HCT116 (cell line): ENCODE data around the gene WIPI1. TPM values are rescaled to one million over a fixed set of nuclear protein-coding genes. Genes with fewer than 3 reads are reported as not detected.
"Not testable (repeated sequence)": the region's sequence is repeated elsewhere in the genome, so short reads cannot be mapped to it uniquely, and the experiment has no call there.

ENCODE experiments used
- ATAC-seq: fragments of 200-7000 bp; cut with Tn5 transposase; 2 replicates; pipeline ENCODE4 v1.9.1; 2020; ENCODE audit warnings: mild to moderate bottlenecking, moderate library complexity
- BruUV-seq: library from RNA; stranded (reverse); fragments of 400-500 nt; replicated peaks from 2 replicates; lab custom pipeline; 2021; lab: Mats Ljungman, UMichigan
- CTCF ChIA-PET: fragments of 300-600 bp; sonication (Branson Sonifier 250); formaldehyde crosslinking; loops from one replicate; lab custom pipeline; 2021; ENCODE audit warnings: antibody characterized with exemption; lab: Charles Lee
- POLR2A ChIA-PET: fragments of 300-600, 350-600 bp; sonication (Branson Sonifier 250); formaldehyde crosslinking; loops from one replicate; lab custom pipeline; 2021; ENCODE audit warnings: antibody characterized with exemption; lab: Charles Lee
- RAD21 ChIA-PET, 2 experiments: fragments of 300-600 bp; sonication (Branson Sonifier 250); formaldehyde crosslinking; loops; one replicate each; lab custom pipeline; 2023; ENCODE audit warnings: low total read pairs in 2 of 2; ENCODE audit not compliant: uncharacterized antibody in 2 of 2, unreplicated experiment in 2 of 2, low non-redundant PET in 1 of 2; lab: Charles Lee
- DNase-seq: peaks from one replicate; pipeline ENCODE4 v3.0.0-alpha.2; 2010; ENCODE audit warnings: low read depth, low spot score
- H2AFZ ChIP-seq: fragments of 200-600 bp; shearing (Covaris generic), sonication (generic); 2 replicates; pipeline ENCODE4 v1.6.1; 2017; ENCODE audit warnings: low read depth, mixed run types, mixed read lengths, antibody characterized with exemption, low read length; ENCODE audit not compliant: poor library complexity, severe bottlenecking
- H3K27ac ChIP-seq: 2 replicates; pipeline ENCODE4 v1.5.1; 2012; ENCODE audit warnings: low read depth, low read length
- H3K27me3 ChIP-seq: fragments of 200-600 bp; sonication (generic); 2 replicates; pipeline ENCODE4 v1.6.1; 2016; ENCODE audit warnings: mixed run types, low read length, mixed read lengths; ENCODE audit not compliant: insufficient read depth
- H3K36me3 ChIP-seq, 2 experiments: fragments of 200-500 bp in 1 of 2; fragments of 200-600 bp in 1 of 2; sonication (Bioruptor generic) in 1 of 2; sonication (generic) in 1 of 2; 2 replicates each; pipeline versions ENCODE4 v1.5.1 to v1.6.1; 2014 to 2016; ENCODE audit warnings: low read length in 2 of 2, inconsistent platforms in 1 of 2, mixed read lengths in 1 of 2, mixed run types in 1 of 2; ENCODE audit not compliant: insufficient read depth in 2 of 2, control insufficient read depth in 1 of 2
- H3K4me1 ChIP-seq, 2 experiments: fragments of 200-600 bp in 1 of 2; sonication (generic) in 1 of 2; 2 replicates each; pipeline versions ENCODE4 v1.5.1 to v1.6.1; 2012 to 2017; ENCODE audit warnings: low read length in 2 of 2, inconsistent platforms in 1 of 2, mild to moderate bottlenecking in 1 of 2, mixed read lengths in 1 of 2, mixed run types in 1 of 2, moderate library complexity in 1 of 2; ENCODE audit not compliant: insufficient read depth in 2 of 2, control insufficient read depth in 1 of 2
- H3K4me2 ChIP-seq: fragments of 200-600 bp; sonication (generic); 2 replicates; pipeline ENCODE4 v1.6.1; 2017; ENCODE audit warnings: mixed run types, low read length, mixed read lengths
- H3K4me3 ChIP-seq, 2 experiments: fragments of 200-600 bp in 1 of 2; sonication (generic) in 1 of 2; replicated peaks in 1 of 2; 2 replicates each; pipeline ENCODE4 v1.5.1; 2011 to 2016; ENCODE audit warnings: low read length in 2 of 2, control low read depth in 1 of 2, low read depth in 1 of 2, mild to moderate bottlenecking in 1 of 2, mixed read lengths in 1 of 2, mixed run types in 1 of 2
- H3K79me2 ChIP-seq: fragments of 200-600 bp; sonication (generic); 2 replicates; pipeline ENCODE4 v1.6.1; 2017; ENCODE audit warnings: mild to moderate bottlenecking, mixed run types, low read length, moderate library complexity, mixed read lengths; ENCODE audit not compliant: insufficient read depth
- H3K9ac ChIP-seq: fragments of 200-600 bp; sonication (generic); 2 replicates; pipeline ENCODE4 v1.6.1; 2016; ENCODE audit warnings: low read length, mixed read lengths
- H3K9me2 ChIP-seq: fragments of 200-600 bp; sonication (generic), shearing (Covaris generic); 2 replicates; pipeline ENCODE4 v1.6.1; 2017; ENCODE audit warnings: mixed run types, mild to moderate bottlenecking, moderate library complexity; ENCODE audit not compliant: insufficient read depth
- H3K9me3 ChIP-seq, 2 experiments: fragments of 200-500 bp in 1 of 2; fragments of 200-600 bp in 1 of 2; sonication (Bioruptor generic) in 1 of 2; sonication (generic) in 1 of 2; 2 replicates each; pipeline ENCODE4 v1.6.1; 2014 to 2017; ENCODE audit warnings: low read length in 2 of 2, mixed read lengths in 2 of 2, inconsistent platforms in 1 of 2, low read depth in 1 of 2, mild to moderate bottlenecking in 1 of 2, mixed run types in 1 of 2, moderate library complexity in 1 of 2; ENCODE audit not compliant: control insufficient read depth in 1 of 2, insufficient read depth in 1 of 2
- H4K20me1 ChIP-seq: fragments of 200-600 bp; sonication (generic), shearing (Covaris generic); 2 replicates; pipeline ENCODE4 v1.6.1; 2017; ENCODE audit warnings: mixed run types, mild to moderate bottlenecking, moderate library complexity; ENCODE audit not compliant: insufficient read depth
- EGR1 ChIP-seq: IDR thresholded peaks from 2 replicates; pipeline ENCODE4 v1.6.1; 2012; ENCODE audit warnings: low read depth
- EZH2 ChIP-seq: fragments of 200-600 bp; sonication (generic); IDR thresholded peaks from 2 replicates; pipeline ENCODE4 v1.6.1; 2017; ENCODE audit warnings: antibody characterized with exemption, mixed run types
- RAD21 ChIP-seq: IDR thresholded peaks from 2 replicates; pipeline ENCODE4 v1.6.1; 2012; ENCODE audit warnings: low read depth, mild to moderate bottlenecking
- SRF ChIP-seq: IDR thresholded peaks from 2 replicates; pipeline ENCODE4 v1.6.1; 2012; ENCODE audit warnings: low read depth
- YY1 ChIP-seq: IDR thresholded peaks from 2 replicates; pipeline ENCODE4 v1.6.1; 2011; ENCODE audit warnings: low read length, low read depth, moderate library complexity, mild to moderate bottlenecking; ENCODE audit not compliant: insufficient replicate concordance; ENCODE audit errors: extremely low read depth
- intact Hi-C: fragments of 100-400 bp; cut with micrococcal nuclease; formaldehyde crosslinking; loops from 2 replicates; pipeline ENCODE4 v1.10.0; 2022
- total RNA-seq: library from RNA; stranded (reverse); gene quantifications from one replicate; pipeline ENCODE4 v1.2.1, GENCODE V29; 2021; ENCODE audit not compliant: unreplicated experiment
- TF ChIP-seq, protein P1 (sequence below): IDR thresholded peaks from 2 replicates; pipeline ENCODE4 v1.6.1; 2011; ENCODE audit warnings: mild to moderate bottlenecking, low read length, moderate library complexity; ENCODE audit not compliant: insufficient replicate concordance; ENCODE audit errors: extremely low read depth
- TF ChIP-seq, protein P2 (sequence below): IDR thresholded peaks from 2 replicates; pipeline ENCODE4 v1.6.1; 2012

Gene WIPI1
- total RNA-seq, 1 experiment from 2014 or later = 21.5 TPM

DNA sequence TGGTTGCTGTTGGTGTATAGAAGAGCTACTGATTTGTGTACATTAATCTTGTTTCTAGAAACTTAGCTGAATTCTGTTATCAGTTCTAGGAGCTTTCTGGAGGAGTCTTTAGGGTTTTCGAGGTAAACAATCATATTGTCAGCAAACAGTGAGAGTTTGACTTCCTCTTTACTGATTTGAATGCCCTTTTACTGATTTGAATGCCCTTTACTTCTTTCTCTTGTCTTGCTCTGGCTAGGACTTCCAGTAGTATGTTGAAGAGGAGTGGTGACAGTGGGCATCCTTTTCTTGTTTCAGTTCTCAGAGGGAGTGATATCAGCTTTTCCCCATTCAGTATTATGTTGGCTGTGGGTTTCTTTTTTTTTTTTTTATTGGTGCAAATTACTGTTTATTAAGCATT is 49.6 kb downstream of the WIPI1 start:
- CTCF ChIA-PET = interaction anchor here (0.7 kb wide), 1 partner anchor 9 kb away, joined by 4 read pairs; no protein-coding TSS in a partner anchor
- DNase-seq, intact Hi-C loops: not testable (repeated sequence)

DNA sequence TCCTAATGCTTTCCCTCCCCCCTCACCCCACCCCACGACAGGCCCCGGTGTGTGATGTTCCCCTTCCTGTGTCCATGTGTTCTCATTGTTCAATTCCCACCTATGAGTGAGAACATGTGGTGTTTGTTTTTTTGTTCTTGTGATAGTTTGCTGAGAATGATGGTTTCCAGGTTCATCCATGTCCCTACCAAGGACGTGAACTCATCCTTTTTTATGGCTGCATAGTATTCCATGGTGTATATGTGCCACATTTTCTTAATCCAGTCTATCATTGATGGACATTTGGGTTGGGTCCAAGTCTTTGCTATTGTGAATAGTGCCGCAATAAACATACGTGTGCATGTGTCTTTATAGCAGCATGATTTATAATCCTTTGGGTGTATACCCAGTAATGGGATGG is 53.5 kb downstream of the WIPI1 start:
- H3K27me3 ChIP-seq, BruUV-seq, H3K79me2 ChIP-seq, H3K36me3 ChIP-seq, H3K4me2 ChIP-seq, POLR2A ChIA-PET, H3K9me2 ChIP-seq, H3K9me3 ChIP-seq, H3K4me3 ChIP-seq, ATAC-seq, DNase-seq, RAD21 ChIA-PET, H2AFZ ChIP-seq, H3K9ac ChIP-seq, H4K20me1 ChIP-seq, H3K27ac ChIP-seq, intact Hi-C loops: not testable (repeated sequence)
- H3K4me1 ChIP-seq = peaks cover 21% of the 10 kb centered on the region in 2 experiments
- CTCF ChIA-PET = interaction anchor here (1.5 kb wide), 1 partner anchor 28 kb away, joined by 3 read pairs; no protein-coding TSS in a partner anchor

More for the DNA sequence above, 49.6 kb downstream of the WIPI1 start:
- H3K9ac ChIP-seq, H3K9me2 ChIP-seq, H3K27ac ChIP-seq, H2AFZ ChIP-seq, H3K27me3 ChIP-seq, H3K4me1 ChIP-seq, H3K4me2 ChIP-seq, H3K4me3 ChIP-seq, H3K79me2 ChIP-seq, RAD21 ChIA-PET, BruUV-seq, H3K9me3 ChIP-seq, H3K36me3 ChIP-seq, ATAC-seq, H4K20me1 ChIP-seq, POLR2A ChIA-PET: not testable (repeated sequence)

DNA sequence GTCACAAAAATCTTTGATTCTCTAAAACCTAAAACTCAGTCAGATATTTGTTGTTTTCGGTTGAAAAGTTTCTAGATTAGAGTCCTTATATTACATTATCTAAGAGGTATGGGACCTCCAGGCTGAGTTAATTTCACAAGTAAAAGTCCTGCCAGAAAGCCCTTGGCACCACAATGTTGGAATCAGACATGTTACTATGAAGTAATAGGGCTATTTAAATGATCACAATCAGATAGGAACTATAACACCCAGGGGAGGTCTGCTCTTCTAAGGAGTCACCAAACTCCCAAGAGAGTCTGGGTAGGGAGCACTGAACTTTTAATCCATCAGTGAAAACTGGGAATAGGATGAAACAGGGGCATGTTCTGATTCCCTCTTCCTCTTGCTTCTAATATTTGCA is 54.2 kb downstream of the WIPI1 start:
- Histone ChIP-seq H3K27ac (no peak overlapping the region), H4K20me1 (no peaks in the 10 kb centered on the region), H3K4me1 (peaks cover 27 to 29% of the 10 kb centered on the region in 2 experiments), H3K27me3 (no peaks in the 10 kb centered on the region), H3K4me2 (no peak overlapping the region), H2AFZ (no peak overlapping the region), H3K4me3 (no peak overlapping the region), H3K79me2 (no peaks in the 10 kb centered on the region), H3K36me3 (no peaks in the 10 kb centered on the region), H3K9me2 (no peaks in the 10 kb centered on the region), H3K9ac (no peak overlapping the region), H3K9me3 (0 out of 4 replicates have a peak, but pooled peaks cover 0 to 3% of the 10 kb centered on the region in 2 experiments)
- RAD21 ChIA-PET = no interaction called here
- CTCF ChIA-PET = interaction anchor here (1.5 kb wide), 1 partner anchor 29 kb away, joined by 3 read pairs; no protein-coding TSS in a partner anchor
- no TSS peak for BruUV-seq
- no peak for DNase-seq
- POLR2A ChIA-PET = no interaction called here
- no peak for ATAC-seq
- intact Hi-C loops = no loop called here
- TF ChIP-seq SRF (no peak), EGR1 (no peak), RAD21 (no peak), EZH2 (no peak), YY1 (no peak)
- TF ChIP-seq, protein P1, sequence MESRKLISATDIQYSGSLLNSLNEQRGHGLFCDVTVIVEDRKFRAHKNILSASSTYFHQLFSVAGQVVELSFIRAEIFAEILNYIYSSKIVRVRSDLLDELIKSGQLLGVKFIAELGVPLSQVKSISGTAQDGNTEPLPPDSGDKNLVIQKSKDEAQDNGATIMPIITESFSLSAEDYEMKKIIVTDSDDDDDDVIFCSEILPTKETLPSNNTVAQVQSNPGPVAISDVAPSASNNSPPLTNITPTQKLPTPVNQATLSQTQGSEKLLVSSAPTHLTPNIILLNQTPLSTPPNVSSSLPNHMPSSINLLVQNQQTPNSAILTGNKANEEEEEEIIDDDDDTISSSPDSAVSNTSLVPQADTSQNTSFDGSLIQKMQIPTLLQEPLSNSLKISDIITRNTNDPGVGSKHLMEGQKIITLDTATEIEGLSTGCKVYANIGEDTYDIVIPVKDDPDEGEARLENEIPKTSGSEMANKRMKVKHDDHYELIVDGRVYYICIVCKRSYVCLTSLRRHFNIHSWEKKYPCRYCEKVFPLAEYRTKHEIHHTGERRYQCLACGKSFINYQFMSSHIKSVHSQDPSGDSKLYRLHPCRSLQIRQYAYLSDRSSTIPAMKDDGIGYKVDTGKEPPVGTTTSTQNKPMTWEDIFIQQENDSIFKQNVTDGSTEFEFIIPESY = no peak
- TF ChIP-seq, protein P2, sequence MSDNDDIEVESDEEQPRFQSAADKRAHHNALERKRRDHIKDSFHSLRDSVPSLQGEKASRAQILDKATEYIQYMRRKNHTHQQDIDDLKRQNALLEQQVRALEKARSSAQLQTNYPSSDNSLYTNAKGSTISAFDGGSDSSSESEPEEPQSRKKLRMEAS = no peak
